Stimulated activated CD4-positive, alpha-beta T cell treated with anti-CD3 and anti-CD28 coated beads, Interleukin-1b, Interleukin-23, amount 100 ng/mL, for 24 hours (primary cell): ENCODE data around the gene CLDN14.

ENCODE experiments used
- DNase-seq, 4 experiments: peaks; one replicate each; pipeline ENCODE4 v3.0.0-alpha.2; 2020; ENCODE audit warnings: low read depth in 4 of 4, low spot score in 1 of 4

Gene CLDN14

DNA sequence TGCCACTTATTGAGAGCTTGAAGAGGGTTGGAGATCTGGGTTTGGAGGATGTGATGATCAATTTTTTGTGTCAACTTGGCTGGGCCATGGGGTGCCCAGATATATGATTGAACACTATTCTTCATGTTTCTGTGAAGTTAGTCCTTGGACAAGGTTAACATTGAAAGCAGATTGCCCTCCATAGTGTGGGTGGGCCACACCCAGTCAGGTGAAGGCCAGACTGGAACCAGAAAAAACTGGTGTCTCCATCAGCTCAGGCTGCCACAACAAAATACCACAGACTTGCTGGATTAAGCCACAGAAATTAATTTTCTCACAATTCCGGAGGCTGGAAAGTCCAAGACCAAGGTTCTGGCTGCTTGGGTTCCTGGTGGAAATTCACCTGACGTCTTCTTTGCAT lies 7.5 kb downstream of the CLDN14 start:
- DNase-seq = no peak

DNA sequence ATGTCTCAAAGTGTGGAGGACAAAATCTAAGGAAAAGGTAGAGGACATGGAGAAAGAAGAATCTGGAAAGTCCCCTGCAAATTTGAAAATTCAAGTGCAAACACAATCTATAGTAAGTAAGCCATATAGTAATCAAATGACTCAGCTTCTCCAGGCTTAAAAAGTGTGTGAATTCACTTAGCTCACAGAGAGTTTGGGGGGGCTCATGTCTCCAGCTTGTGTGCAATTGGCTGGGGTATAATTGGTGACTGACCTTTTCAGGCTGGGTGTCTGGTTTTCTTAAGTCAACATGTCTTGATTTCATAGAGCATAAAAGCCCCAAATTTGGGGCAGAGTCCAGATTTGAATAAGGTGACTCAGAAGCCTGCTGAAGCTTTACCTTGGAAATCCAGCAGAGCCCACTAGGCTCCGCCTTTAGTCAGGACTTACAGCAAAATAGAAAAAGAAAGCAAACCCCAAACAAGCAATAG lies 8.6 kb downstream of the CLDN14 start:
- no peak for DNase-seq

DNA sequence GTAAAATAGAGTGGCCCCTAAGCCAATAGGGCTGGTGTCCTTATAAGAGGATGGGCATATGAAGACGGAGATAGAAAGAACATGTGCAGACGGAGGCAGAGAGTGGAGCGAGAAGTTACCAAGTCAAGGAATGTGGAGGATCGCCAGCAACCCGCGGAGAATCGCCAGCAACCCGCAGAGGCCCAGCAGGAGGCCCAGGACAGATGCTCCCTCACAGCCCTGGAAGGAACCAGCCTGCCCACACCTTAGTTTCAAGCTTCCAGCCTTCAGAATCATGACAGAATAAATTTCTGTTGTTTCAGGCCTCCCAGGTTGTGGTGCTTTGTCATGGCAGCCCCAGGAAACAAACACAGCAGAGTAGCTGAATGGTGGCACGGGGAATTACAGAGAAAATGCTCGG lies 9.6 kb downstream of the CLDN14 start:
- DNase-seq = no peak

DNA sequence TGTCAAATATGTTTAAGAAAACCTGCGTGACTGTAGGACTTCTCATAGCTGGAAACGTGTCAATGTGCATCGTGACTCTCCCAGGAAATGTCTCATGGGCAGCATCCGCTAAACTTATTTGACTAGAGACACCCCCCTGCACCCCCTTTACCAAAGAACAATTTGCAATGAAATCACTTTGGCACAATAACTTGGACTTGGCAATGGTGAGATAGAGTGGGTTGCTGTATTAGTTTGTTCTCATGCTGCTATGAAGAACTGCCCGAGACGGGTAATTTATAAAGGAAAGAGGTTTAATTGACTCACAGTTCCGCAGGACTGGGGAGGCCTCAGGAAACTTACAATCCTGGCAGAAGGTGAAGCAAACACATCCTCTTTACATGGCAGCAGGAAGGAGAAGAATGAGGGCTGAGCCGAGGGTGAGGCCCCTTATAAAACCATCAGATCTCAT lies 13.8 kb downstream of the CLDN14 start:
- no peak for DNase-seq

DNA sequence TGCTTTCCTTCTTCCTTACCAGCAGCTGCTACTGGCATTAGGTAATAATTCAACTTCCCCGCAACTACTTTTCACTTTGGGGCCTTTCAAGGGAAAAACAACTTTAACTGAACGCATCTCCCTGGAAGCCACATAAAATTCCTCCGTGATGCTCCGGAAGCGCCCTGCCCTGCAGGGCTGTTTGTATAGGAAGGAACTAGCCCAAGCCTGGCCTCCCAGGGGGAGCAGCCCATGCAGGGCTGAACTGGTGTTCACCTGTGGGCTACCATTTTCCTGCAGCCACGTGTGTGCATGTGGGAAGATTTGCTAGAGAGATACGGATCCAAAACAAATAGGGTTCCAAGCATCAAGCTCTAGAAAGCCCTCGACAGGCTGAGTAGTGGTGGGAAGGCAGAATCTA lies 14.4 kb downstream of the CLDN14 start:
- no peak for DNase-seq

DNA sequence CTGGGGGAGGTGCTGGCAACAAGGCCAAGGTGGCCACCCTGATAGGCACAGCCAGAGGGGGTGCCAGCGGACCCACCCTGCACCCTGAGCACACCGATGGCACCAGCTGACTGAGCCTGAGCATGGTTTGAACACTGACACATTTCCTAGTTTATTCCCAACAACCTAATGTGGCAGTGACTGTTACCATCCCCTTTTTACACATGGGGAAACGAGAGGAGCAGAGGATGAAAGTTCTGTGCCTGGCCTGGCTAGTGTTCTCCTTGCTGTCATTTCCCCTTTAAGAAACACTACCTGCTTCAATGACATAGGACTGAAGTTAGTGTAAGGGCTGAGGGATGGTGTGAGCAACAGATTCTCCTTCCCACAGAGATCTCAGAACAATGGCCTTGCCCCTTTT lies 15.3 kb downstream of the CLDN14 start:
- no peak for DNase-seq

DNA sequence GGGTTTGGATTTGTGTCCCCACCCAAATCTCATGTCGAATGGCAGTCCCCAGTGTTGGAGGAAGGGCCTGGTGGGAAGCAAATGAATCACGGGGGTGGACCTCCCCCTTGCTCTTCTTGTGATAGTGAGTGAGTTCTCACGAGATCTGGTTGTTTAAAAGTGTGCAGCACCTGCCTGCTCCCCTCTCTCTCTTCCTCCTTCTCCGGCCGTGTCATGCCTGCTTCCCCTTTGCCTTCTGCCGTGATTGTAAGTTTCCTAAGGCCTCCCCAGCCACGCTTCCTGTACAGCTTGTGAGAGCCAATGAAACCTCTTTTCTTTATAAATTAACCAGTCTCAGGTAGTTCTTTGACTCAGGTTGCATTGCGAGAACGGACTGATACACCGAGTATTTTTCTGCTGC lies 15.9 kb downstream of the CLDN14 start:
- no peak for DNase-seq

DNA sequence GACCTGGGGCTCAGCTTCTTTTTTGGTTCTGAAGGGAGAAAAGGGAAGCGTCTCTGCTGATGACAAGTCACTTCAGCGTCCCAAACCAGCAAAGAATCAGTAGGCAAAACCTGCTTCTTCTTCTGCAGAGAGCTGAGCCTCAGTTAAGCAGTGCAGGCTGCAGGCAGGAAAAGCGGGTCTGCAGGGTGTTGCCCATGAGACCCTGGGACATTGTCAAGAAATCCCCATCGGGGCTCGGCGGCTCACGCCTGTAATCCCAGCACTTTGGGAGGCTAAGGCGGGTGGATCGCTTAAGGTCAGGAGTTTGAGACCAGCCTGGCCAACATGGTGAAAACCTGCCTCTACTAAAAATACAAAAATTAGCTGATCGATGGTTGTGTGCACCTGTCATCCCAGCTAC lies 16.7 kb downstream of the CLDN14 start:
- no peak for DNase-seq

DNA sequence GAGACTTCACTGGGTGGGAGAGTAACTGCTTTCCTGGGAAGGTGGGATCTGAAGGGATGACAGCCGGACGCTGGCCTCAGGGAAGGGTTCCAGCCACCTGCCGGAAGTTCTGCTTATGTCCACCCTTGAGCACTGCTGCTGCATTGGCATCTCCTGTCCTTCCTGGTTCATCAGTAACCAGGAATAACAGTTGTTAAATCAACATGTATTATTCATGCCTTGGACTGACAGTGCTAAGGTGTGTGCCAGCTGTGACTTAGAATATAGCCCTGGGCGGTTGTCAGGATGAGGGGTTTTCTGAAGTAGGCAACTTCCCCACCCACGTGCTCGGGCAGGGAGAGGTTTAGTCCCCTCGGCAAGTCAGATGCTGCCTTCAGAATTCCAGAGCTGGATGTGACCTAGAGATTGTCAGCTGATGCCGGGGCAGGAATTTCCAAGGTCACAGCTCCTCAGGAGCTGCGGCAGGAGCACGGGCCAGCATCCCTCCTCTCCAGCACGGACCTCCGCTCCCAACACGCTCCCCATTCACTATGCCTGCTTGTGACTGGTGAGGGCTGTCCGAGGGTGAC lies 17.9 kb downstream of the CLDN14 start:
- DNase-seq = no peak

DNA sequence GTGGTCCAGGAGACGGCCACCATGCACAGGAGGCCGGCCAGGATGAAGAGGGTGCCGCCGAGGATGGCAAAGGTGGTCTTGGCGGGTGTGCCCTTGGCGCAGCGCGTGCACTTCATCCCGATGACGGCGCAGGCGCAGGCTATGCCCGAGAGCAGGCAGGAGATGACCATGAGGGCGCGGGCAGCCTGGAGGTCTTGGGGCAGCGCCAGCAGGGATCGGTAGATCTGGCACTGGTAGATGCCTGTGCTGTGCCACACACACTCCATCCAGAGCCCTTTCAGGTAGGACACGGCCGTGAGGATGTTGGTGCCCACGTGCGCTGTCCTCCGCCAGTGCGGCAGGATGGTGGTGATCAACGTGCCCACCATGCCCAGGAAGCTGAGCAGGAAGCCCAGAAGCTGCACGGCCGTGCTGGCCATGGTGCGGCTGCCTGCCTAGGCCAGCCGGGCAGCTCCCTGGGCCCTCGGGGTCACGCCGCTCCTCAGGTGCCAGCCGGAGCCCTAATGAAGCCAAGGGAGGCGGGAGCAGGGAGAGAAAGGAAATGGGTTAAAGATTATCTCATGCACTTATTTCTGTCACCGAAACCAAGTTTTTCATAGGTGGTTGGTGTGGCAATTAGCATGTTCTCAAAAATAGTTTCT lies 18.5 kb downstream of the CLDN14 start:
- no peak for DNase-seq

DNA sequence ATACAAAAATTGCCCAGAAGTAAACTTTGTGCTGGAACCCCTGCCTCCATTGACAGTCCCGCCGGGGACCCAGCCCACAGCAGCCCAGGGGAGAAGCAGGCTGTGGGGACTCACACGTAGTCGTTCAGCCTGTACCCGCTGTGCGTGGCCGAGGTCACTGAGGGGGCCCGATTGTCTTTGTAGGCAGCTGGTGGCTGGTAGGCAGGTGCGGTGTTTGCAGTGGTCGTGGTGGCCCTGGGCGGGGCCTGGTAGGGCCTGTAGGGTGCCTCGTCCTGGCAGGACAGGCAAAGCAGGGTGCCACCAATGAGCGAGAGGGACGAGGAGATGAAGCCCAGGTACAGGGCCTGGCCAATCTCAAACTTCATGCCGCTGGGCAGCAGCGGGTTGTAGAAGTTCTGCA lies 19.1 kb downstream of the CLDN14 start:
- DNase-seq = no peak

DNA sequence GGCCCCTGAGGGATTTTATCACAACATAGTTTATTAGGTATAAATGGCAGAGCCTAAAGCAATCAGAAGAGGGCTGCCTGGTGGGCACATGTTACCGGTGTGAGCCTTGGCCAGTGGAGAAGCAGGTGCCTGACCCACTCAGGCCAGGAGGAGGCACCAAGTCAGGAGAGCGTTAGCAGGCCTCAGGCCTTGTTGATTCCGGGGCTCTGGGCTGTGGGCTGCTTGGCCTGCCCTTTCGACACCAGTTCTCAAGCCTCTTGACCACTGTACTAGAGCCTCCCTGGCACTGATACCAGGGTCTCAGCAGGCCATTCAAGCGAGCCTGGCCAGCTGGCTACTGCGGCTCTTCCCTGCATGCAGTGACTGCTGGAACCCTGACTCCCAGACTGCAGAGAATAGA lies 20.8 kb downstream of the CLDN14 start:
- no peak for DNase-seq

DNA sequence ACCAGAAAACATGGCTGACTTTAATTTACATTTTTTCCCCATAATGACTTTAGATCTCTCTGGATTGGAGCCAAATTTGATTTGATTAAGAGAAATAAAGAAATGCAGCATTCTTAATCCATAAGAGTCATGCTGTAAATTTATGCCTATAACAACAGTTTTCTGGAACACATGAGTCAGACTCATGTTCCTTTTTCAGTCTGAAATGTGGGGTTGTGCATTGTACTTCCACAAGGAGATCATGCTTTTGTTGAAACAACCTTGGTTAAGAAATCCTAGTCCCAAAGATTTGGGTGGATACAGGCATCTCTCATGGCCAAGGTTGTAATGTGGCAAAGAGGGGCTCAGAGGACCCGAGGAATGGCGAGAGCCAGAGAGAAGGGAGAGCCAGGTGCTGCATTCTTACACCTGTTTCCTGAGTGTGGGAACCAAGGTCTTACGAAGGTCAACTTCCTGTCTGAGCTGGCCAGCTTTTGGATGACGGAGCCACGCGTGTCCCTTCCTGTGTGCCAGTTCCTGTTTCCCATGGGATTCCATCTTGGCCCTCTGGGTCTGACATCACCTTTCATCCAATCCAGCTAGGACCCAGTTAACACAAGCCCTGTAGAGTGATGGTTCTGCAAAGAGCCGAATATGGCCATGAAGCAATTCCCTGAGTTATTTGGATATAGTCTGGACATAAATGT lies 23.1 kb downstream of the CLDN14 start:
- DNase-seq = no peak

DNA sequence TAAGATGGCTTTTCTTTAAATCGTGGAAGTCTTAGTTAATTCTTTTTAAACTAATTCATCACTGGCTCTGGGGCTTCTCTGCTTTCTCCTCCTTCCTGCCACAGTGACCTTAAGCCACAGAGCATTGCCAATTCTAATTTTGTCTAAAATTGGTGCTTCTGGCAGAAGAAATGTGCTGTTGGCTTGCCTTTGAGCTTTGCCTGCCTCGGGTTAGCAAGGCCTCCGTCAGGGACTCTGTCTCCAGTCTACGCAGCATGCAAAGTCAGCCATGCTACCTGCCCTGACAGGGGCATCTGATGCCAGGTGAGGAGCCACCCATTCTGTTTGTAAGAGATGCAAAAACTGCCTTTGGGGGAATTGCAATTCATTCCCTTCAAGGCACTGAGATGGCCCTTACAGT lies 25.2 kb downstream of the CLDN14 start:
- DNase-seq = no peak

DNA sequence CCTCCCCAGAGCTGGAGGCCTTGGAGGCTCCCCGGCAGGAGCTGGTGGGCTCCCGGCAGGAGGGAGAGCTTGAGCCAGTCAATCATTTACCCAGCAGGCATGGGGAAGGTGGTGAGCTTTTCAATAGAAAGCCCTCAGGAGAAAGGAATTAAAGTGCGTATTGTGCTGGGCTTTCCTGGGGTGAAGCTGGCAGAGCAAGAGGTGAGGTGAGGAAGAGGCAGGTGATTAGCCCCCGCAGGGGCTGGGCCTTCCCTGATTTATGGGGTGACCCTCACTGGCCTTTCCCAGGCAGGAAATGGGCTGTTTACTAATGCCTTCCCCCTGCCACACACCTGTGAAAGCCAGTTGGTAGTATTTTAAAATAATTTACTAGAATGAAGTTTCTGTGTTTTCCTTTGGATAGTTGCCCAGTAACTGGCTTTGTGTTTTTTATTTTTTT lies 25.8 kb downstream of the CLDN14 start:
- no peak for DNase-seq

DNA sequence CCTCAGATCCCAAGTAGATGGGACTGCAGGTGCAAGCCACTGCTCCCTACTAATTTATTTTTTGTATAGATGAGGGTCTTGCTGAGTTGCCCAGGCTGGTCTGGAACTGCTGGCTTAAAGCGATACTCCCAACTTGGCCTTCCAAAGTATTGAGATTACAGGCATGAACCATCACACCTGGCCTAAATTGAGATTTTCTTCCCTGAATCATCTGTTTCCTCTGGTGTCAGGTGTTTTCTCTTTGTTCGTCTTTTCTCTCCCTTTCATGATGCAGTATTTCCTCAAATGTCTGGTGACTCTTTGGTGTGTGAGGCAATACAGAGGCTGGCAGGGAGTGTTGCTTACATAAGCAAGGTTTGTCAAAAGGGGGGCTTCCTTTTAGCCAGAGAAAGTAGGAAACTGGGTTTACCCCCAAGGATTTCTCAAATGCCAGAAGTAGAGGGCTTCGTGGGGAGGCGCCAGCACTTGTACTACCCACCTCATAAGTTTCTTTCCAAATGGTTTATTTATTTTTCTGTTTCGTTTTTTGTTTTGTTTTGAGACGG lies 27.6 kb downstream of the CLDN14 start:
- no peak for DNase-seq

DNA sequence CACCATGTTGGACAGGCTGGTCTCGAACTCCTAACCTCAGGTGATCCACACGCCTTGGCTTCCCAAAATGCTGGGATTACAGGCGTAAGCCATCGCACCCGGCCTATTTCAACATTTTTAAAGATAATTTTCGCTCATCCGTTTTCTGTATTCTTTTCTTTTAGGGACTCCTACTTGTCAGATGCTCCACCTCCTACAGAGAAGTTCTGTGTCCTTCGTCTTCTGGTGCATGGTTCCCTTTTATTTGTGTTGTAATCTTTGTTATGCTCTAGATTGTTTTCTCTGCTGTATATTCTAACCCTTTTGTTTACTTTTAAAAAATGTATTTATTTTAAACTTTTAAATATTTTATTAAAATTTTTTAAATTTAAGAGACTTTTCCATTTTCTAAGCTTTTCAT lies 28.4 kb downstream of the CLDN14 start:
- DNase-seq = no peak

DNA sequence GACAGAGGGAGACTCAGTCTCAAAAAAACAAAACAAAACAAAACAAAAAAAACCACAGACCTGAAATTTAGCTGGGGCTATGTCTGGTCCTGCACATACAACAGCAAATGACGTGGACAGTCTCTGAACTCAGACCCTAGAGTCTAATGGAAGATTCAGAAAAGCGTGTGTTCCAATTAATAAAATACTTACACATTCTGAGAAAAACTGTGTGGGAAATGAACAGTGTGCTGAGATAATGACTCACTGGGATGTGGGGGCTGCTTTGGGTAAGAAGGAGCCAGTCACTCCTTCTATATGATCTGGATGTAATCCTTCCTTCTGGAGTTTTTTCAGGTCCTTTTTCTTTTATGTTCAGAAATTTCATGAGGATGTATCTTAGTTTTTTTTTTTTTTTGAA lies 29.4 kb downstream of the CLDN14 start:
- no peak for DNase-seq

DNA sequence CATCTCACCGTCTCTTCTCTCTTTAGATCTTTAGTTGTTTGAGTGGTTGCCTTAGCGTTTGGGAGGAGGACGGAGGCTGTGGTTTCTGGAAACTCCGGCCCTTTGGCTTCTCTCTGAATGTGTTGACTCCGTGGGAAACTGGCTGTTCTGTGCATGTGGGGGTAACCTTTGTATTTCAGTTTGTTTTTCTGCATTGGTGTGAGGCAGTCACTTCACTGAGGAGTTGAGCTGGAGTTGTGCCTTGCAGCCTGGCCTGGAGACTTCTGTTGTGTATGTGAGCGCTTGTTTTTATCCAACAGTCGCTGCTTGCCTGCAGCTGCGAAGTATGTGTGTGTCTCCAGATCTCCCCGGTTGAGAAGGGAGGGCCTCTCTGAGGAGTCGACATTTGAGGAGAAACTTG lies 33.6 kb downstream of the CLDN14 start:
- DNase-seq = no peak

DNA sequence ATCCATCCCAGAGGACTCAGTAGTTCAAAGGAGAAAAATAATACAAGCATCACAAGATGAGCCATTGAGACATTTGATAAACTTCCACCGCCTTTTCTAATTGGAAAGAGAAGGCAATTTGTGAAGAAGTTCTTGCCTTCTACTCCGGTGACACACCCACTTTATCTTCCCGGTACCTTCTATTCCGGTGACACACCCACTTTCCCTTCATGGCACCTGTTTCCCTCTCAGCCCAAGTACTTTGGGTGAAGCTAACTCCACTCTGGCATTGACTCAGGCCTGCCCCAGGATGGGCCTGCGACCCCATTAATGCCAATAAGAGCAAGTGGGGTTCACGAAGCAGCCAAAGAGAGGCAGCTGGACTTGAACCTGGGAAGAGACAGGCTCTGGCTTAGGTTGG lies 38.2 kb downstream of the CLDN14 start:
- no peak for DNase-seq

DNA sequence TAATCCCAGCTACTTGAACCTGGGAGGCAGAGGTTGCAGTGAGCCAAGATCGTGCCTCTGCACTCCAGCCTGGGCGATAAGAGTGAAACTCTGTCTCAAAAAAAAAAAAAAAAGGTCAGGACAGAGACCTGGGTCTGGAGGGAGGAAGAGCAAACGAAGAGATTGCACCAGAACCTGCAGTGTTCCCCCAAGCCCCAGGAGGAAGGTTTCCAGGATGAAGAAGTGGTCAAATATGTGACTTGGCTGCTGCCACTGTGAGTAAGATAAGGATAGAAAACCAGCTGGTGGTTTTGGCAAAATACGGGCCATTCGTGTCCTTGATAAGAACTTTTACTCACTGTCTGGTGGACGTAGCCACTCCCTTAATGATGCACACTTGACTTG lies 42.2 kb downstream of the CLDN14 start:
- DNase-seq = no peak
